HG02938 (cell line): Measurements from ENCODE around the gene HNRNPL.

Experiments
- ATAC-seq: cut with Tn5 transposase; IDR thresholded peaks from one replicate; pipeline ENCODE4 v1.9.1; 2021; ENCODE audit warnings: mild to moderate bottlenecking, moderate library complexity; ENCODE audit not compliant: unreplicated experiment

HNRNPL gene

GRCh38 chr19:38846097-38846496 is 3.7 kb downstream of the HNRNPL start:
- ATAC-seq: no peak

- ATAC-seq: no peak
Measured at GRCh38 chr19:38845374-38846024, 4.3 kb downstream of the HNRNPL start.

GRCh38 chr19:38844093-38844686 is 5.6 kb downstream of the HNRNPL start:
- no peak for ATAC-seq

- ATAC-seq: no peak
Measured at GRCh38 chr19:38843175-38843758, 6.5 kb downstream of the HNRNPL start.

GRCh38 chr19:38842439-38843174 is 7.2 kb downstream of the HNRNPL start:
- ATAC-seq: no peak

- ATAC-seq: no peak
Measured at GRCh38 chr19:38841787-38842438, 7.9 kb downstream of the HNRNPL start.

- no peak for ATAC-seq
Measured at GRCh38 chr19:38841180-38841766, 8.5 kb downstream of the HNRNPL start.

GRCh38 chr19:38840583-38840968 is 9.2 kb downstream of the HNRNPL start:
- no peak for ATAC-seq

GRCh38 chr19:38839816-38840582 is 9.8 kb downstream of the HNRNPL start:
- no peak for ATAC-seq

- no peak for ATAC-seq
Measured at GRCh38 chr19:38838986-38839761, 10.6 kb downstream of the HNRNPL start.

GRCh38 chr19:38838208-38838985 is 11.4 kb downstream of the HNRNPL start:
- no peak for ATAC-seq

GRCh38 chr19:38837656-38838121 is 12.1 kb downstream of the HNRNPL start:
- ATAC-seq: no peak

GRCh38 chr19:38836983-38837626 is 12.7 kb downstream of the HNRNPL start:
- no peak for ATAC-seq

GRCh38 chr19:38836159-38836982 is 13.4 kb downstream of the HNRNPL start:
- ATAC-seq: no peak

- no peak for ATAC-seq
Measured at GRCh38 chr19:38834590-38834989, 15.2 kb downstream of the HNRNPL start.

GRCh38 chr19:38834104-38834490 is 15.7 kb downstream of the HNRNPL start:
- ATAC-seq: no peak

- no peak for ATAC-seq
Measured at GRCh38 chr19:38833092-38833425, 16.7 kb downstream of the HNRNPL start.
